CD4-positive, alpha-beta T cell (primary cell): ENCODE measurements around the gene CYP11A1. TPM values are rescaled to one million over a fixed set of nuclear protein-coding genes. Genes with fewer than 3 reads are reported as not detected.

ENCODE experiments used
- ATAC-seq: fragments of 200-7000 bp; cut with Tn5 transposase; one replicate; pipeline ENCODE4 v1.10.0; 2022; ENCODE audit warnings: mild to moderate bottlenecking; ENCODE audit not compliant: poor library complexity
- CTCF ChIA-PET: fragments of 350-600 bp; sonication (Branson Sonifier 250); formaldehyde crosslinking; loops from one replicate; lab custom pipeline; 2021; ENCODE audit warnings: antibody characterized with exemption, inconsistent platforms; lab: Charles Lee
- POLR2A ChIA-PET: fragments of 350-600 bp; sonication (Branson Sonifier 250); formaldehyde crosslinking; loops from one replicate; lab custom pipeline; 2021; ENCODE audit warnings: antibody characterized with exemption, inconsistent platforms; lab: Charles Lee
- DNase-seq, 14 experiments: peaks; one replicate each; pipeline ENCODE4 v3.0.0-alpha.2; 2013 to 2020; ENCODE audit warnings: mixed read lengths in 2 of 14
- H3K27ac ChIP-seq, 2 donors: one replicate each; pipeline versions ENCODE4 v1.5.1 to v1.7.0; 2013; ENCODE audit warnings: low read length in 2 of 2, low read depth in 1 of 2, mild to moderate bottlenecking in 1 of 2
- H3K27me3 ChIP-seq, 2 experiments: 1 replicate in 1 of 2; 2 replicates in 1 of 2; pipeline versions ENCODE4 v1.6.1 to v1.7.0; 2013; ENCODE audit warnings: low read length in 2 of 2, control low read depth in 1 of 2, mild to moderate bottlenecking in 1 of 2, moderate library complexity in 1 of 2; ENCODE audit not compliant: insufficient read depth in 2 of 2, control insufficient read depth in 1 of 2
- H3K36me3 ChIP-seq: one replicate; pipeline ENCODE4 v1.6.1; 2013; ENCODE audit warnings: low read length, control low read depth; ENCODE audit not compliant: insufficient read depth
- H3K4me1 ChIP-seq: one replicate; pipeline ENCODE4 v1.6.1; 2013; ENCODE audit warnings: low read length, control low read depth; ENCODE audit not compliant: insufficient read depth
- H3K4me3 ChIP-seq: one replicate; pipeline ENCODE4 v1.5.1; 2013; ENCODE audit warnings: mild to moderate bottlenecking, low read length, moderate library complexity
- H3K9me3 ChIP-seq, 2 experiments: 1 replicate in 1 of 2; 2 replicates in 1 of 2; pipeline versions ENCODE4 v1.6.1 to v1.7.0; 2013; ENCODE audit warnings: low read length in 2 of 2, mild to moderate bottlenecking in 2 of 2, control low read depth in 1 of 2, moderate library complexity in 1 of 2; ENCODE audit not compliant: control insufficient read depth in 1 of 2, insufficient read depth in 1 of 2
- H3K27ac Mint-ChIP-seq: one replicate; pipeline ENCODE4 v1.8.0; 2020; ENCODE audit warnings: mixed read lengths
- H3K27me3 Mint-ChIP-seq: one replicate; pipeline ENCODE4 v1.8.0; 2021; ENCODE audit warnings: mixed read lengths
- H3K36me3 Mint-ChIP-seq: one replicate; pipeline ENCODE4 v1.8.0; 2021; ENCODE audit warnings: low read depth, mixed read lengths
- H3K4me1 Mint-ChIP-seq: one replicate; pipeline ENCODE4 v1.8.0; 2021; ENCODE audit warnings: low read depth, mixed read lengths
- H3K4me3 Mint-ChIP-seq: one replicate; pipeline ENCODE4 v1.8.0; 2020; ENCODE audit warnings: mild to moderate bottlenecking, mixed read lengths
- H3K9me3 Mint-ChIP-seq: one replicate; pipeline ENCODE4 v1.8.0; 2020; ENCODE audit warnings: mixed read lengths
- intact Hi-C, 2 experiments: fragments of 100-400 bp; cut with DNase I in 1 of 2; cut with micrococcal nuclease in 1 of 2; formaldehyde crosslinking; loops; one replicate each; pipeline versions ENCODE4 v1.15.1 to v1.9.0; 2023 to 2025; cut with DNase I, micrococcal nuclease
- total RNA-seq, 174 experiments: library from RNA in 2 of 174; stranded (reverse) in 2 of 174; gene quantifications; one replicate each; pipeline ENCODE4 v1.2.3 and lab custom pipeline; 2021 to 2026
- TF ChIP-seq, protein P1 (sequence below): fragments of 200-600 bp; IDR thresholded peaks from one replicate; pipeline ENCODE4 v1.8.0; 2022; ENCODE audit warnings: antibody characterized with exemption, mild to moderate bottlenecking

CYP11A1 gene
- total RNA-seq, 2 experiments from 2014 or later = not detected

DNA sequence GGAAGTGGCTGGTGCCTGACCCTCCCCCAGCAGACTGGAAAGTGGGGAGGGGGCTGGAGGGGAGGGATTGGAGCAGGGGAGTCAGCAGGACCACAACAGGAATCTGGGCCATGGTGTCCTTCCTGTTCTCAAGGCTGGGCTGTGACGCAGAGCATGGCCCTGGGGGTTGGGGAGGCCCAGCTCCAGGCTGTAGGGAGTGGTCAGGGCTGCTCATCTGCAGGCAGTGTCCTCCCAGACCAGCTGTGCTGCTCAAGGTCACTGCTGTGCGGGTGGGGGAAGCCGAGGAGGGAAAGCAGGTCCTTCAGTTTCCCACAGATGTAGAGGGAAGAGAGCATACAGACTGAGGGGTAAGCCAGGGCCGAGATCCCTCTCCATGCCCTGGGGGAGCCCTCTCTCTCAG lies 40.7 kb downstream of the CYP11A1 start:
- Histone ChIP-seq H3K4me1 (peaks cover 6% of the 10 kb centered on the region), H3K27ac (no peak overlapping the region), H3K4me3 (no peak overlapping the region), H3K9me3 (no peaks in the 10 kb centered on the region), H3K36me3 (no peaks in the 10 kb centered on the region), H3K27me3 (no peaks in the 10 kb centered on the region)
- ChIA-PET CTCF (no interaction called here), POLR2A (no interaction called here)
- Mint-ChIP-seq H3K9me3 (no peaks in the 10 kb centered on the region), H3K4me3 (no peak overlapping the region), H3K27ac (no peak overlapping the region), H3K36me3 (no peaks in the 10 kb centered on the region), H3K27me3 (no peaks in the 10 kb centered on the region), H3K4me1 (no peaks in the 10 kb centered on the region)
- intact Hi-C loops = loop anchor here in 1 of 2 experiments (10.0 kb wide), 1 partner anchor 272 kb away; no protein-coding TSS in a partner anchor
- DNase-seq (no peak), ATAC-seq (no peak)
- TF ChIP-seq, protein P1, sequence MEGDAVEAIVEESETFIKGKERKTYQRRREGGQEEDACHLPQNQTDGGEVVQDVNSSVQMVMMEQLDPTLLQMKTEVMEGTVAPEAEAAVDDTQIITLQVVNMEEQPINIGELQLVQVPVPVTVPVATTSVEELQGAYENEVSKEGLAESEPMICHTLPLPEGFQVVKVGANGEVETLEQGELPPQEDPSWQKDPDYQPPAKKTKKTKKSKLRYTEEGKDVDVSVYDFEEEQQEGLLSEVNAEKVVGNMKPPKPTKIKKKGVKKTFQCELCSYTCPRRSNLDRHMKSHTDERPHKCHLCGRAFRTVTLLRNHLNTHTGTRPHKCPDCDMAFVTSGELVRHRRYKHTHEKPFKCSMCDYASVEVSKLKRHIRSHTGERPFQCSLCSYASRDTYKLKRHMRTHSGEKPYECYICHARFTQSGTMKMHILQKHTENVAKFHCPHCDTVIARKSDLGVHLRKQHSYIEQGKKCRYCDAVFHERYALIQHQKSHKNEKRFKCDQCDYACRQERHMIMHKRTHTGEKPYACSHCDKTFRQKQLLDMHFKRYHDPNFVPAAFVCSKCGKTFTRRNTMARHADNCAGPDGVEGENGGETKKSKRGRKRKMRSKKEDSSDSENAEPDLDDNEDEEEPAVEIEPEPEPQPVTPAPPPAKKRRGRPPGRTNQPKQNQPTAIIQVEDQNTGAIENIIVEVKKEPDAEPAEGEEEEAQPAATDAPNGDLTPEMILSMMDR = no peak

DNA sequence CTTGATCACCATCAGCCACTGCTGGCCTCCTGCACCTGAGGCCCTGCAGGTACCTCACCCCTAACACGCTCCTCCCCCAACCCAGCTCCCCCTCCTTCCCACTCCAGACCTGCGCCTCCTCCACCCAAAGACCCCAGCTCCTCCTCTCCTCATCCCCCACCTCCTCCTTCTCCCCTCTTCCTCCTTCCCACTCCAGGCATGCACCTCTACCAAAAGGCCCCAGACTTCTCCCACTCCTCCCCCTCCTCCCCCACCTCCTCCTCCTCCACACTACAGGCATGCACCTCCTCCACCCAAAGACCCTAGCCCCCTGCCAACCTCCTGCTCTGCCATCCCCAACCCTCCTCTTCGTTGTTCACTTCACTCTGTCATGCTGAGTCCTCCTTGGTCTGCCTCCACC lies 42.7 kb downstream of the CYP11A1 start:
- Mint-ChIP-seq H3K9me3 (no peaks in the 10 kb centered on the region), H3K4me3 (no peak overlapping the region), H3K27ac (no peak overlapping the region), H3K27me3 (no peaks in the 10 kb centered on the region), H3K4me1 (peaks cover 10% of the 10 kb centered on the region), H3K36me3 (no peaks in the 10 kb centered on the region)
- TF ChIP-seq, protein P1 = no peak
- Histone ChIP-seq H3K27ac (no peak overlapping the region), H3K4me3 (no peak overlapping the region), H3K36me3 (no peaks in the 10 kb centered on the region), H3K4me1 (peaks cover 9% of the 10 kb centered on the region), H3K27me3 (no peaks in the 10 kb centered on the region), H3K9me3 (no peaks in the 10 kb centered on the region)
- CTCF ChIA-PET = no interaction called here
- DNase-seq (no peak), ATAC-seq (no peak)
- POLR2A ChIA-PET = no interaction called here
- intact Hi-C loops = loop anchor here (5.0 to 10.0 kb wide), 3 partner anchors 270 to 372 kb away; no protein-coding TSS in a partner anchor

DNA sequence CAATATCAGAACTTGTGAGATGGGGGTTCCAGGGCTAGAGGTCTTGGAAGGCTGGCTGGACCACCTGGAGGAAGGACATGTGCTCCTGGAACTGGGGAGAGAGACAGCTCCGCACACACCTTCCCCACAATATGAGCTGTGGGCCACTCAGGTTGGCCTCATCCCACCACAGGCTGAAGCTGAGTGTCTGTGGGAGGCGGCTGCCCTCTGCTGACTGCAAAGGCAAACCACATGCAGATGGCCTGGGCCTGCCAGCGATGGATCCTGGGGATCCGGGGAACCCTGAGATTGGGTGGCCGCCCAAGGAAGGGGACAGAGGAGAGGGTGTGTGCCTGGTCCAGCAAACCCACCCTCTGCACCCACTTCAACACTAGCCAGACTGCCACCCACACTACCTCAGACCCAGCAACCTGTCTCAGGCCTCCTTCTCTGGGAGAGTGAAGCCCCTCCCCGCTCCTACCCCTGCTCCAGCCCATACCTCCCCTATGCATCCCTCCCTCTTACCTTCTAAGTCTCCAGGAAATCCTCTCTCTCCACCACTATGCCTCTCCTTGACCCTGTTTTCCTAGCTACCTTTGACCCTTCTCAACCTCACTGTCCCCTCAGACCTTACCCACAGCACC lies 44.8 kb downstream of the CYP11A1 start:
- ChIA-PET CTCF (interaction anchor here (0.9 to 1.0 kb wide), 3 partner anchors 350 to 372 kb away, joined by 3 to 5 read pairs (median 4); no protein-coding TSS in a partner anchor), POLR2A (interaction anchor here (1.1 to 1.3 kb wide), 2 partner anchors 274 to 350 kb away, joined by 4 to 6 read pairs; no protein-coding TSS in a partner anchor)

More for the DNA sequence above, 44.8 kb downstream of the CYP11A1 start:
- no peaks in the 10 kb centered on the region for H3K36me3 ChIP-seq
- Mint-ChIP-seq H3K36me3 (no peaks in the 10 kb centered on the region), H3K9me3 (no peaks in the 10 kb centered on the region), H3K4me3 (no peak overlapping the region), H3K4me1 (peaks cover 16% of the 10 kb centered on the region), H3K27me3 (no peaks in the 10 kb centered on the region), H3K27ac (no peak overlapping the region)
- DNase-seq (peak; percentile 33 to 73 (median 48)), ATAC-seq (peak; percentile 81)
- no peaks in the 10 kb centered on the region for H3K27me3 ChIP-seq
- peaks cover 4% of the 10 kb centered on the region for H3K4me1 ChIP-seq
- H3K4me3 ChIP-seq = no peak overlapping the region
- intact Hi-C loops = loop anchor here (1.0 to 10.0 kb wide), 5 partner anchors 195 to 372 kb away; no protein-coding TSS in a partner anchor
- no peak overlapping the region for H3K27ac ChIP-seq
- H3K9me3 ChIP-seq = no peaks in the 10 kb centered on the region
- TF ChIP-seq, protein P1 = peak; percentile 64
